K562 (cell line): Measurements from ENCODE around the gene TMED6. TPM values are rescaled to one million over a fixed set of nuclear protein-coding genes. Genes with fewer than 3 reads are reported as not detected.

Experiments used
- ATAC-seq: fragments of 200-7000 bp; cut with Tn5 transposase; 3 replicates; pipeline ENCODE4 v1.9.1; 2020; ENCODE audit warnings: moderate library complexity
- BruUV-seq: library from RNA; stranded (reverse); fragments of 400-500 nt; replicated peaks from 2 replicates; lab custom pipeline; 2021; lab: Mats Ljungman, UMichigan
- CTCF ChIA-PET: fragments of 300-600 bp; formaldehyde crosslinking; extraction: SDS; loops from one replicate; lab custom pipeline; 2021; ENCODE audit warnings: low intra/inter-chr PET ratio; lab: Yijun Ruan, JAX
- POLR2A ChIA-PET: fragments of 300-600, 350-650 bp; sonication (Branson Sonifier 250); formaldehyde crosslinking; extraction: SDS; loops from one replicate; lab custom pipeline; 2021; ENCODE audit warnings: antibody characterized with exemption, inconsistent platforms; lab: Yijun Ruan, JAX
- DNase-seq, 4 experiments: peaks; one replicate each; pipeline versions ENCODE4 v3.0.0 to v3.0.0-alpha.2; 2011 to 2018; ENCODE audit warnings: low spot score in 3 of 4, mixed read lengths in 3 of 4; ENCODE audit errors: extremely low read depth in 1 of 4
- FAIRE-seq: peaks from 2 replicates; lab custom pipeline; 2011; peaks lifted over from hg19 to GRCh38; lab: Jason Lieb, UNC
- H2AFZ ChIP-seq: 2 replicates; pipeline ENCODE4 v1.6.0; 2011; ENCODE audit warnings: low read depth, low read length, control low read depth, inconsistent platforms
- H3K27ac ChIP-seq: fragments of 200-600 bp; 3 replicates; pipeline ENCODE4 v1.8.0; 2011; ENCODE audit warnings: low read depth, mild to moderate bottlenecking, control low read depth, inconsistent platforms, low read length, moderate library complexity, mixed read lengths; ENCODE audit errors: extremely low read depth
- H3K27me3 ChIP-seq, 2 experiments: fragments of 300-600 bp in 1 of 2; 2 replicates in 1 of 2; 3 replicates in 1 of 2; pipeline versions ENCODE4 v1.6.0 to v1.8.0; 2011; ENCODE audit warnings: inconsistent platforms in 2 of 2, low read length in 2 of 2, mild to moderate bottlenecking in 1 of 2, mixed read lengths in 1 of 2, moderate library complexity in 1 of 2; ENCODE audit not compliant: control insufficient read depth in 2 of 2, insufficient read depth in 2 of 2
- H3K36me3 ChIP-seq: fragments of 300-600 bp; 3 replicates; pipeline ENCODE4 v1.8.0; 2011; ENCODE audit warnings: mild to moderate bottlenecking, low read length, inconsistent platforms; ENCODE audit not compliant: control insufficient read depth, insufficient read depth
- H3K4me1 ChIP-seq, 2 experiments: fragments of 200-600 bp in 1 of 2; replicated peaks in 1 of 2; 2 replicates in 1 of 2; 3 replicates in 1 of 2; pipeline versions ENCODE4 v1.5.1 to v1.8.0; 2011; ENCODE audit warnings: inconsistent platforms in 2 of 2, low read length in 2 of 2, mild to moderate bottlenecking in 1 of 2, mixed read lengths in 1 of 2, moderate library complexity in 1 of 2; ENCODE audit not compliant: control insufficient read depth in 2 of 2, insufficient read depth in 2 of 2
- H3K4me2 ChIP-seq: 2 replicates; pipeline ENCODE4 v1.6.1; 2011; ENCODE audit warnings: low read length, control low read depth, inconsistent platforms, mixed read lengths; ENCODE audit not compliant: insufficient read depth
- H3K4me3 ChIP-seq: fragments of 200-600 bp; sonication (generic), shearing (Covaris generic); 2 replicates; pipeline ENCODE4 v1.5.1; 2016; ENCODE audit warnings: control low read depth, inconsistent platforms
- H3K79me2 ChIP-seq: fragments of 200-600 bp; 3 replicates; pipeline ENCODE4 v1.8.0; 2011; ENCODE audit warnings: low read length, inconsistent platforms; ENCODE audit not compliant: control insufficient read depth, insufficient read depth
- H3K9ac ChIP-seq, 2 experiments: 2 replicates each; pipeline versions ENCODE4 v1.6.0 to v1.6.1; 2011; ENCODE audit warnings: low read depth in 2 of 2, low read length in 2 of 2, control low read depth in 1 of 2, inconsistent platforms in 1 of 2, mild to moderate bottlenecking in 1 of 2, mixed read lengths in 1 of 2; ENCODE audit not compliant: insufficient read depth in 1 of 2
- H3K9me1 ChIP-seq: one replicate; pipeline ENCODE4 v1.6.0; 2011; ENCODE audit warnings: inconsistent platforms, mild to moderate bottlenecking, low read length, moderate library complexity; ENCODE audit not compliant: control insufficient read depth, insufficient read depth
- H3K9me3 ChIP-seq: replicated peaks from 2 replicates; pipeline ENCODE4 v1.5.1; 2011; ENCODE audit warnings: low read depth, low read length, inconsistent platforms; ENCODE audit not compliant: control insufficient read depth, insufficient read depth
- H4K20me1 ChIP-seq: replicated peaks from 2 replicates; pipeline ENCODE4 v1.6.1; 2011; ENCODE audit warnings: low read length, inconsistent platforms, mixed read lengths; ENCODE audit not compliant: control insufficient read depth, insufficient read depth
- COPS2 ChIP-seq: fragments of 450-650 bp; conservative IDR thresholded peaks from 2 replicates; pipeline ENCODE4 v1.6.1; 2016; ENCODE audit warnings: mild to moderate bottlenecking, moderate library complexity
- DDX20 ChIP-seq: fragments of 450-650 bp; IDR thresholded peaks from 2 replicates; pipeline ENCODE4 v1.6.1; 2016; ENCODE audit warnings: missing genetic modification characterization, low read depth, mild to moderate bottlenecking, missing compliant biosample characterization, moderate library complexity
- FOS ChIP-seq: IDR thresholded peaks from 3 replicates; pipeline ENCODE4 v1.6.1; 2011; ENCODE audit not compliant: insufficient read length; ENCODE audit errors: extremely low read depth
- HDAC2 ChIP-seq: fragments of 450-650 bp; IDR thresholded peaks from 2 replicates; pipeline ENCODE4 v1.6.1; 2016; ENCODE audit warnings: mild to moderate bottlenecking
- KLF6 ChIP-seq: fragments of 250-450 bp; sonication (Bioruptor Pico); IDR thresholded peaks from 2 replicates; pipeline ENCODE4 v1.4.0; 2020; ENCODE audit warnings: mild to moderate bottlenecking, moderate library complexity, borderline replicate concordance
- POLR2G ChIP-seq: fragments of 200-400 bp; formaldehyde crosslinking; IDR thresholded peaks from 2 replicates; pipeline ENCODE4 v1.6.1; 2017; ENCODE audit warnings: low read depth, mild to moderate bottlenecking, antibody characterized with exemption, low read length, moderate library complexity
- RAD51 ChIP-seq: fragments of 450-650 bp; IDR thresholded peaks from 2 replicates; pipeline ENCODE4 v1.7.1; 2016; ENCODE audit warnings: low read depth, mild to moderate bottlenecking, borderline replicate concordance
- RBFOX2 ChIP-seq: fragments of 200-400 bp; formaldehyde crosslinking; IDR thresholded peaks from 2 replicates; pipeline ENCODE4 v1.6.1; 2017; ENCODE audit warnings: low read depth, mild to moderate bottlenecking, low read length, moderate library complexity
- SIN3B ChIP-seq: fragments of 450-650 bp; IDR thresholded peaks from 2 replicates; pipeline ENCODE4 v1.6.1; 2017; ENCODE audit warnings: low read depth, mild to moderate bottlenecking, moderate library complexity
- SREBF2 ChIP-seq: sonication (generic); formaldehyde crosslinking; IDR thresholded peaks from 2 replicates; pipeline ENCODE4 v1.4.0; 2020; ENCODE audit warnings: mild to moderate bottlenecking, missing genetic modification reagents
- SUPT5H ChIP-seq: fragments of 450-650 bp; IDR thresholded peaks from 2 replicates; pipeline ENCODE4 v1.6.1; 2016
- U2AF2 ChIP-seq: fragments of 200-400 bp; formaldehyde crosslinking; optimal IDR thresholded peaks from 2 replicates; pipeline ENCODE3; 2017; ENCODE audit warnings: low read depth, mild to moderate bottlenecking, low read length
- ZFPM2 ChIP-seq: fragments of 250-450 bp; sonication (Bioruptor Pico); IDR thresholded peaks from 2 replicates; pipeline ENCODE4 v1.5.1; 2022; ENCODE audit warnings: mild to moderate bottlenecking
- ZNF717 ChIP-seq: fragments of 250-450 bp; sonication (Bioruptor Pico); IDR thresholded peaks from 2 replicates; pipeline ENCODE4 v1.5.0; 2021
- WGBS: fragments of 100-300 bp; shearing (Covaris generic); methylation state at CpG from one replicate; pipeline ENCODE4 v1.1.6; 2016; ENCODE audit warnings: low coverage, mixed read lengths; ENCODE audit not compliant: insufficient coverage; ENCODE audit errors: missing lambda C conversion rate; 5-methylcytosine and 5-hydroxymethylcytosine counted together
- in situ Hi-C: fragments of 300-500 bp; cut with MboI; formaldehyde crosslinking; loops from 4 replicates; pipeline ENCODE4 v1.15.0; 2018; ENCODE audit warnings: inconsistent platforms, mixed read lengths
- intact Hi-C: fragments of 100-400 bp; cut with micrococcal nuclease; formaldehyde crosslinking; loops from 2 replicates; pipeline ENCODE4 v1.14.2; 2022
- polyA plus RNA-seq, 8 experiments: library from polyadenylated mRNA; depleted of rRNA in 4 of 8; stranded (reverse) in 5 of 8; unstranded in 3 of 8; fragments of >200 nt; fragmentation: Nextera tagmentation in 2 of 8; fragmentation: Illumina TruSeq in 1 of 8; extraction: Ambion mirVana in 2 of 8; extraction: Trizol in 1 of 8; gene quantifications; 2 replicates each; pipeline versions ENCODE4 v1.2.1 to v1.2.3, GENCODE V29; 2011 to 2014; ENCODE audit warnings: inconsistent platforms in 1 of 8, missing spikeins in 1 of 8
- total RNA-seq, 7 experiments: library from RNA; depleted of rRNA in 6 of 7; stranded (reverse); fragments of >200 nt in 6 of 7; fragmentation: Illumina TruSeq in 2 of 7; extraction: Trizol in 2 of 7; gene quantifications; 2 replicates each; pipeline versions ENCODE4 v1.2.1 to v1.2.3, GENCODE V29; 2011 to 2021; ENCODE audit warnings: low replicate concordance in 1 of 7

TMED6 gene
- total and polyA plus RNA-seq, 9 of the 15 experiments (the other 6 are each of a cell fraction or from before 2014, with no cell fraction given), result 0.14 to 0.45 (median 0.25) TPM; not detected in 2

- no peak for TF ChIP-seq SIN3B
- no peak for TF ChIP-seq HDAC2
- TF ChIP-seq RBFOX2, result peak; percentile 41
- no peak for TF ChIP-seq DDX20
- no peak for TF ChIP-seq FOS
- peak; percentile 67 for TF ChIP-seq POLR2G
- no peak for TF ChIP-seq SREBF2 (CRISPR knock-in tag)
- no peak for TF ChIP-seq SUPT5H
- no peak for TF ChIP-seq KLF6 (CRISPR knock-in tag)
- no peak for TF ChIP-seq U2AF2
- no peak for TF ChIP-seq ZNF717 (CRISPR knock-in tag)
- TF ChIP-seq COPS2, result no peak
- no peak for TF ChIP-seq ZFPM2 (CRISPR knock-in tag)
- no peak for TF ChIP-seq RAD51
- CTCF ChIA-PET, result no interaction called here
- POLR2A ChIA-PET, result interaction anchor here (1.0 kb wide), 1 partner anchor 9 kb away, joined by 4 read pairs; no protein-coding TSS in a partner anchor
- no peaks in the 10 kb centered on the region for H3K27me3 ChIP-seq
- H3K9me1 ChIP-seq, result no peaks in the 10 kb centered on the region
- peaks cover 39% of the 10 kb centered on the region for H3K79me2 ChIP-seq
- ATAC-seq, result no peak
- peaks cover 17% of the 10 kb centered on the region; the same call in 1 of the 2 replicates for H4K20me1 ChIP-seq
- no peak overlapping the region for H3K4me3 ChIP-seq
- H2AFZ ChIP-seq, result no peak overlapping the region
- no peaks in the 10 kb centered on the region for H3K9me3 ChIP-seq
- H3K4me2 ChIP-seq, result no peak overlapping the region
- in situ Hi-C loops, result no loop called here
- intact Hi-C loops, result no loop called here
- H3K4me1 ChIP-seq, result peaks cover 2 to 27% of the 10 kb centered on the region in 2 experiments; a peak in 4 of 5 replicates
- peak overlapping the region in 1 of 2 experiments; percentile 32; a peak in 1 of 4 replicates for H3K9ac ChIP-seq
- peaks cover 95% of the 10 kb centered on the region for H3K36me3 ChIP-seq
- BruUV-seq, result no TSS peak
- FAIRE-seq, result no peak
- H3K27ac ChIP-seq, result no peak overlapping the region
- 93% methylated on average over 22 of the region's 30 CpGs for WGBS
- no peak for DNase-seq
These were observed 31.5 kb downstream of the TMED6 start for GRCh38 chr16:69319826-69320739.
